Amygdala (tissue), 56 donors: ENCODE data around the gene DDHD1.
A peak's percentile ranks its signal among the peaks of the same experiment; 100 is the strongest.
"Not testable (repeated sequence)": the region's sequence is repeated elsewhere in the genome, so short reads cannot be mapped to it uniquely, and the experiment has no call there.

Experiments
- DNase-seq, 56 donors: peaks; one replicate each; lab custom pipeline; 2025; lab: John Stamatoyannopoulos, UW

DDHD1 gene

DNA sequence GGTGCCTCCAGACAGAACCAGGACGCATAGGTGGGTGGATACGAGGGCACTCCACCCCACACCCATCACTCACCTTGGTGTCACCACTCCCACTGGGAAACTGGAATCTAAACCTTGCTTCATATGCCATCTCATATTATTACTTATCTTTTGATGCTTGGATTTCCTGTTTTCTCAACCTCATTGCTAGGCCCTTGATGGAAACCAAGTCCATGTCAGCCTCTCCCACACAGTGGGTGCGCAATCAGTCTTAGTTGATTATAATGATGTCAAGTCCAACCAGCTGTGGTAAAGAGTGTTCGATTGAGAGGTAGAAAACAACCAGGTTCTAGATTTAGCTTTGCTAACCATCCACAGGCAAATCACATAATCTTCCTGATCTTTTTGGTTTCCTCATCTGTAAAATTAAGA is 584 bp upstream of the DDHD1 start:
- no peak for DNase-seq

DNA sequence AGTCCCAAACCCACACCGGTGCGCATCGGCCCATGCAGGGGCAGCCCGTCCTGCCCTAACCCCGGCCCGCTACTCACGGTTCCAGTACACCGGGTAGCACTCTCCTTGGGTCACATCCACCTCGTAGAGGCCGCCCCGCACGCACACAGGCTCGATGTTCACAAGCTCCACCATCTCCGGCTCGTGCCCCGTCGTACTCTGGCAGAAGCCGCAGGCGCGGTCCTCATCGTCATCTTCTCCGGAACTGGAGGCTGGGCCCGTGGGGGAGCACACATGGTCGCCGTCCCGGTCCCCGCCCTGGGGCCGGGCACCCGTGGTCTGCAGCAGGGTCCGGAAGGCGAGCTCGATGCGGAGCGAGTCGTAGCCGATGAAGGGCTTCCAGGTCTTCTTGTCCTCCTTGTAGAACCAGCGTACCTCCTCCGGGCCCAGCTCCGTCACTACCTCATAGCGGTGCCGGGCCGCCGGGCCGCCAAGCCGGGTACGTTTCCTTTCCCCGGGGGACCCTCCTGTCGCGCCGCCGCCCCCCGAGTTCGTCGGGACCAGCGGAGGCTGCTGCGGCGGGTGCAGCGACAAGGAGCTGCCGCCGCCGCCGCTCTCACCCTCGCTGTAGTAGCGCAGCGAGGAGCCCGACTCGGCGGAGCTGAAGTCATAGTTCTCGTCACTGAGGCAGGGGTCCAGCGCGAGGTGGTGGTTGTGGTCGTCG is 788 bp downstream of the DDHD1 start:
- DNase-seq, result peak in 46 of 56 donors; percentile 2 to 71 (median 37)

DNA sequence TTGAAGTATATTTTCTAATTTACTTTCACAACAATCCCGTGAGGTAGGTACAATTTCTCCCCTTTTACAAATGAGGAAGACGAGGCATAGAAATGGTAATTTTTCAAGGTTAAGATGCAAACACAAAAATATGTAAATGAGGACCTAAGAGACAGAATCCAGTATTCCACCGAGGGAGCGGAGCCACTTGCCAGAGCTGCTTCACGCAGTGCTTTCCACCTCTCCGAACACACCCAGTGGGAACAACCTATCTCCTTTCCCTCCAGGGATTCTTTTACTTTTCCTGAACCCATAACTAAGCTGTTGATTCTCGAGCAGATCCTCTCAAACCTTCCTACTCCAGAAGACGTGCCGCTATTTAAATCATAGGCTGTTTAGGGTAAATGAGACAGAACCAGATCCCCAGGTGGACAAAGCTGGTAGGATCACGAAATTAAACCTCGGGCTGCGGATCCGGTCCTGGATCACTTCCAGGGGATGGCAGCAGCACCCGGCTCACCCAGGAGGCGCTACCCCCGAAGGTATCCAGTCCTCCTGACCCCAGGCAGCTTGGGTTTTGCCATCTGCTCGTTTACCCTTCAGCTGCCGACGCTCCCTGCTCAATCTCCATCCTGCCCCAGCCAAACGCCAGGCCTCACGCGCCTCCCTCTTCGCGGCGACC is 1.5 kb downstream of the DDHD1 start:
- DNase-seq, result peak in 33 of 56 donors; percentile 6 to 60 (median 37)

DNA sequence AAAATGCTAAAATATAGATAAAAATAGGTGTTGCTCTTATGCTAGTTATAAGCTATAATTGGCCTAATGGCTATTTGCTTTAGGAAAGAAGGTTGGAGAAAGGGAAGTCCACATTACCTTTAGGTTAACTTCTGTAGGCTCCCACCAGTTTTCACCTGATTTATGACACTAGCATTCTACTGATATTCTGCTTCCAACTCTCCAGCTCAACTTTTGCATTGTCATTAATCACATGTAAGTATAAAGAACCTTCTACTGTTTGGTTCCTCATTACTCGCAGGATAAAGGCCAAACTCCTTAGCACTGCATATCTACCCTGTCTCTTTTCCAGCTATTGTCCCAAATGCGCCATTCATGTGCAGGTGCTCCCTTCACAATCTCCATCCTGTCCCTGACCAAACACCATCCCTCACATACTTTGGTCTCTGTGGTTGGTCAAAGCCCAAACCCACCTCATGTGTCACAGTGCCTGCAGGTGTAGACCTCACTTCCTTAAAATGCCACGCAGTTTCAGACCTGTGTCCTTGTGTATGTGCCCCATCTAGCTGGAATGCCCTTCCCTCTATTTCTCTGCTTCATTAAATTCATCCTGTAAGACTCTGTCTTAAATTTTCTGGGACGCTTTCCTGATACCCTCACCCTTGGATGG is 3.3 kb downstream of the DDHD1 start:
- no peak for DNase-seq

DNA sequence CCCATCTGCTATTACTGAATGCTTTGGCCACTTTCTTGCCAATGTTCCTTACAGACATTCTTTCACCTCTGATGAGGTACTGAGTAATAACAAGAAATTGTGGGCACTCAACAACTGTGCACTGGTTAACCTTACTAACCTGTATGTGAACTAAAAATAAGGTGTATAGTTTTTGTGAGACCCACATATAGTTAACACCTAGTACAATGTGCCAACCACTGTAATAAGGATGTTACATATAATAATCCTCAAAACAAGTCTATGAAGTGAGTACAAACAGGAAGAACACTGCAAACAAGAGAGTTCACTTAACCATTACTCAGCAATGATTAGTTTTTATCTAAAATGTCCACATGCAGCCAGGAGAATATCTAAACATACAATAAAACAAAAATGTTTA is 4.5 kb downstream of the DDHD1 start:
- DNase-seq, result no peak

DNA sequence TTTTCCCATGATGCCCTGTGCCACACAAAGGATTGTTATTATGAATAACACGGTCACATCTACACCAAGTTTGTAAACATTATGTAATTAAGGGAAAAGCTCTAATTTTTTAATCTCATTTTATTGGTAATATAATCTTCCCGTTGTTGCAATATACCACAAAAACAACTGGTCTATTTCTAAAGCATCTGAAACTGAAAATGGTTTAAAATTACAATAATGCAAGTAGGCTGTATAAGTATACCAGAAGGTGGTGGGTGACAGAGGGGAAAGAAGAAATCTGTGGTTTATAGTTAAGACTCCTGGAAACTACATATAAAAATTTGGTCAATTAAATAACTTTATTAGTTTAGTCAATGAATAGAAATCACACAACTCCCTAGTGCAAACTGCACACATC is 5.2 kb downstream of the DDHD1 start:
- DNase-seq, result no peak

DNA sequence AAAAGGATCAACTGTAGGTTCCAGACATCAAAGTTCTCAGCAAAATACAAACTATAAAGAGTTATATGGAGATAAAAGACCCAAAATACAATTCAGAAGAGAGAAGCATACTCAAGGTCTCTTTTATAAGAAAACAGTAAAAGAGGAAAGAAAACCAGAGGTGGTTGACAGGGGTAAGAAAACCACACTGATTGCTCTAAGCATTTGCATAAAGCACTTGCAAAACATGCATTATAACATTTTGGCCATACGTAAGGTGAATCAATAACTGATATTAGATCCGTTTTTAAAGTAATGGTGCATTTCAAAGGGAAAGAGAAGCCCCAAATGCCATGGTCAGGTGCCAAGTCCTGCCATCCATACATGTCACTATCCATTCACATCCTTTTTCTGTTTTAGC is 5.9 kb downstream of the DDHD1 start:
- no peak for DNase-seq

DNA sequence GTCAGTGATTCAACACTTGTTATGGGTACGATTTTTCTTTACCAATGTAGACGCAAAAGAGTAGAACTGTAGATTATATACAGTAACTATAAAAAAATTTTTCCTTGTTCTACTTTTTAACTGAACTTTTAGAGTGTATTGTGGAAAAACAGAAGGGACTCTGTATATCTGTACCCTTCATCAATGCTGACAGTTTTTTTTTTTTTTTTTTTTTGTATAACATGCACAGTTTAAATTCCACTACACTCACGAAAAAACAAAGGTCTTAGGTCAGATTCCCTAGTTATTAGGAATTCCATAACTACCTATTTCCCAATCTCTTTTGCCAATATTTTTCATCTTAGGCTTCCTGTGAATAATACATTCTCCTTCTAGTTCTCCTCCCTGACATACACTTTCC is 6.4 kb downstream of the DDHD1 start:
- no peak for DNase-seq

DNA sequence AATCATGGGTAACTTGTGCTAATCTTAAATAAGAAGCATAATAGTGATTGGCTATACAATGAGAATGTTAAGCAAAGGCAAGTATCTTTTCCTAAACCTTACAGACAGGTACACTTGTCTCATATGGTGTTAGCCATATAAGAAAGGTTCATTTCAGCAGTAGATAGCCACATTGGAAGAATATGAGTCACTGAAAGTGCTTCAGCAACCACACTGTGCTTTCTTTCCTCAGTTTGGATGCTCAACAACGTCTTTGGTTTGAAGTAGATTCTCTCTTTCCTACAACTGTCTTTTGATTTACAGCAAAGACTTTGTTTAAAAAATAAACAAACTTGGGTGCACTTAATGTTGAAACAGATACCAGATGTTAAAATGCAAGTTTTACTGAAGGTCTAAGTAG is 8.9 kb downstream of the DDHD1 start:
- DNase-seq, result no peak

DNA sequence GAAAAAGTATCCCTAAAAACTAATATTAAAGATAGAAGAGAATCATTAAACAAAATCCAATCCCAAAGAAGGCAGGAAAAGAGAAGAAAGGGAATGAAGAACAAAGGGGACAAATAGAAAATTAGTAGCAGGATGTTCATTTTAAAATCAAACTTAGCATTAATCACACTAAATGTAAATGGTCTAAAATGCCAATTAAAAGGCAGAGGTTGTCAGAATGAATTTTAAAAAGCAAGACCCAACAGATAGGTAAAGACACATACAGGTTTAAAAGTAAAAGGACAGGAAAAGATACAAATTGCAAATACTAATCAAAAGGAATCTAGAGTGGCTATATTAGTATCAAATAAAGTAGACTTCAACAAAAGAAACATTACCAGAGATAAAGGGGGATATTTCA is 12.5 kb downstream of the DDHD1 start:
- DNase-seq, result no peak

DNA sequence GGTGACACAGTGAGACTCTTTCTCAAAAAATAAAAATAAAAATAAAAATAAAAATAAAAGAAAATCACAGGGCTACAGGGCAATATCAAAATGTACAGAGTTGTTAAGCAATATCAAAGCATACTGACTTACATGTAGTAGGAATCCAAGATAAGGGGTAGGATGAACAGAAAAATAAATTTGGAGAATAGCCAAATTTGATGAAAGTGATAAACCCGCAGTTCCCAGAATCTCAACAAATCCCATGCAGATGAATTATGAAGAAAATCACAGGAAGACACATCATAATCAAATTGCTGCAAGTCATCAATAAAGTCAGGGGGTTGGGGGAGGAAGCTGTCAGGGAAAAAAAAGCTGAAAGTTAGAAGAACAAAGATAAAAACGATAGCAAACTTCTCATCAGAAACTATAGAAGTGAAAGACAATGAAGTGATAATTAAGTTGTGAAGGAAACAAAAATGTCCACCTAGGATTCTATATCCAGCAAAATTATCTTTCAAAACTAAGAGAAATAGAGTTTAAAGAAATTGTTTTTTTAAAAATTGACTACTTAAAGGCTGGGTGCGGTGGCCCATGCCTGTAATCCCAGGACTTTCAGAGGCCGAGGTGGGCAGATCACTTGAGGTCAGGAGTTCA is 15.4 kb downstream of the DDHD1 start:
- DNase-seq, result no peak

DNA sequence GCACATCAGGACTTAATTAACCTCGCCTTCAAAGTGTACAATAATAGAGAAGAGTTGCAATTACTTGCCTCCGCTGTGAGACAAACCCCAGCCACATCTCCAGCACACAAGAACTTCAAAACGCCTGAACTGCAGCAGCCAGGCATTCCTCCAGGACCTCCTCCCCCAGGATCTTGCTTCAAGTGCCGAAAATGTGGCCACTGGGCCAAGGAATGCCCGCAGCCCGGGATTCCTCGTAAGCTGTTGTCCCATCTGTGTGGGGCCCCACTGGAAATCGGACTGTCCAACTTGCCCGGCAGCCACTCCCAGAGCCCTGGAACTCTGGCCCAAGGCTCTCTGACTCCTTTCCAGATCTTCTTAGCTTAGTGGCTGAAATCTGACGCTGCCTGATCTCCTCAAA is 22.6 kb downstream of the DDHD1 start:
- DNase-seq, result not testable (repeated sequence)

DNA sequence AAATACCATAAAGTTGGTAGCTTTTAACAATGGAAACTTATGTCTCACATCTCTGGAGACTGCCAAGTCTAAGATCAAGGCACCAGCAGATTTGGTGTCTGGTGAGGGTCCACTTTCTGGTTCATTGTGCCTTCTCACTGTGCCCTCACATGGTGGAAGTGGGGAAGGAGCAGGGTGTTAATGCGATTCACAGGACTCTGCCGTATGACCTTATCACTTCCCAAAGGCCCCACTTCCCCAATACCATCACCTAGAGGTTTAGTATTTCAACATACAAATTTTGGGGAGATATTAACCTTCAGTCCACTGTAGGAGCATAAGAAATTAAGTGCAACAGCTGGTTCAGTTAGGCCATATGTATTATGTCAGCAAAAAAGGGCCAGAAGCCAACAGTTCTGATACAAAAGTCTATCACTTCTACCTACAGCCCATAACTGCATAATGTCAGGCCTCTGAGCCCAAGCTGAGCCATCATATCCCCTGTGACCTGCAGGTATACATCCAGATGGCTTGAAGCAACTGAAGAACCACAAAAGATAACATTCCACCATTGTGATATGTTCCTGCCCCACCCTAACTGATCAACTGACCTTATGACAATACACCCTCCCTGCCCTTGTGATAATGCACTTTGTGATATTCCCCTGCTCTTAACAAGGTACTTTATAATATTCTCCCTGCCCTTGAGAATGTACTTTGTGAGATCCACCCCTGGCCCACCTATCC is 24.7 kb downstream of the DDHD1 start:
- no peak for DNase-seq

DNA sequence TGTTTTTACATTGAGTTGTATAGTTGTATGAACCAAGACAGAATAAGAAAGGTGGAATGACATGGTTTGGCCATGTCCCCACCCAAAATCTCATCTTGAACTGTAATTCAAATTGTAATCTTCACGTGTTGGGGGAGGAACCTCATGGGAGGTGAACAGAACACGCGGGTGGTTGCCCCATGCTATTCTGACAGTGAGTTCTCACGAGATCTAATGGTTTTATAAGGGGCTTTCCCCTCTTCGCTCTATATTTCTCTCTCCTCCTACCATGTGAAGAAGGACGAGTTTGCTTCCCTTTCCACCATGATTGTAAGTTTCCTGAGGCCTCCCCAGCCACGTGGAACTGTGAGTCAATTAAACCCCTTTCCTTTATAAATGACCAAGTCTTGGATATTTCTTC is 25.3 kb downstream of the DDHD1 start:
- DNase-seq, result no peak

DNA sequence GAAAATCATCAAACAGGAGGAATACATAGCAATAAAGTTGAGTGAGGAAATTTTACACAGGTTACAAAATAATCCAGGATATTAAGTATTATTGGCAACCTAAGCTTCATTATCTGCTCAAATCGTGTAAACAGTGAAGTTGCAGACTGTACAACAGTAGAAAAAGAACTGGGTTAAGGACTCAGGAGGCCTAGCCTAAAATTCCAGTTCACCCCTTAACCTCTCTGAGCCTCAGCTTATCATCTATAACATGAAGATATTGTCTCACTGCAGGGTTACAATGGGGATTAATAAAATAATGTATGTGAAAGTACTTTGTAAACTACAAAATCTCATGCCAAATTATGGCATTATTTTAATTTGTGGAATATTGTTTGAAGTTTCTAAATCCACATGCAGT is 26.0 kb downstream of the DDHD1 start:
- DNase-seq, result no peak

DNA sequence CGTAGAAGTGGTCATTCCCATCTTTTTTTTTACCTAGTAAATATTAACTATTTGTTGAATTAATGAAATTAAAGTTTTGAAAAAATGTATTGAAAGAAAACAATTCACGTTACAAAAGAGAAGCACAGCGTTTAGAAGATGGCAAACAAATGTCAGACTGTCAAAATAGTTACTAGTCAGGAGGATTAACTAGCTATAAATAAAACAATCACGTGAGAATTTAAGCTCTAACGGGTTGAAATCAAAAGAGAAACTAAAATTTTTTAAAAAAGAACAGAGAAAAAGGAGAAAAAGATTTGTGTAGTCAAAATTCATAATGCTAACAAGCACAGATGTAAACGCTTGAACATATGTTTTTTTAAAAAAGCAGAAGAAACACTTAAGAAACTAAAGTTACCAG is 26.4 kb downstream of the DDHD1 start:
- no peak for DNase-seq

DNA sequence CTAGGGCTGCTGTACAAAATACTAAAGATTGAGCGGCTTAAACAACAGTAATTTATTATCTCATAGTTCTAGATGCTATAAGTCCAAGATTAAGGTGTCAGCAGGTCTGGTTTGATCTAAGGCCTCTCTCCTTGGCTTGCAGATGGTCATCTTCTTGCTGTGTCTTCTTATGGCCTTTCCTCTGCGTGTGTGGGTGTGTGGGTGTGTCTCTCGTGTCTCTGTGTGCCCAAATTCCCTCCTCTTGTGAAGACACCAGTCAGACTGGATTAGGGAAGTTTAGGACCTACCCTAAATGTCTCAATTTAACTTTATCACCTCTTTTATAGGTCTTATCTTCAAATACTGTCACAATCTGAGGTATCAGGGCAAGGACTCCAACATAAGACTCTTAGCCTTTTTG is 28.3 kb downstream of the DDHD1 start:
- DNase-seq, result no peak

DNA sequence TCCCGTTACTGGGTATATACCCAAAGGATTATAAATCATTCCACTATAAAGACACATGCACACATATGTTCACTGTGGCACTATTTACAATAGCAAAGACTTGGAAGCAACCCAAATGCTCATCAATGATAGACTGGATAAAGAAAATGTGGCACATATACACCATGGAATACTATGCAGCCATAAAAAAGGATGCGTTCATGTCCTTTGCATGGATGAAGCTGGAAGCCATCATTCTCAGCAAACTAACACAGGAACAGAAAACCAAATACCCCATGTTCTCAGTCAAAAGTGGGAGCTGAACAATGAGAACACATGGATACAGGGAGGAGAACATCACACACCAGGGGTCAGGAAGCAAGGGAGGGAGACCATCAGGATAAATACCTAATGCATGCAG is 31.7 kb downstream of the DDHD1 start:
- not testable (repeated sequence) for DNase-seq

DNA sequence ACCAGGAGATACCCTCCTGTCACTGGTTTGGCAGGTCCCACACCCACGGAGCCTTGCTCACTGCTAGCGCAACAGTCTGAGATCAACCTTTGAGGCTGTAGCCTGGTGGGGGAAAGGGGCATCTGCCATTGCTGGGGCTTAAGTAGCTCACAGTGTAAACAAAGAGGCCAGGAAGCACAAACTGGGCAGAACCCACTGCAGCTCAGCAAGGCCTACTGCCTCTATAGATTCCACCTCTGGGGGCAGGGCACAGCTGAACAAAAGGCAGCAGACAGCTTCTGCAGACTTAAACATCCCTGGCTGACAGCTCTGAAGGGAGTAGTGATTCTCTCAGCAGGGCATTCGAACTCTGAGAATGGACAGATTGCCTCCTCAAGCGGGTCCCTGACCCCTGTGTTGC is 35.6 kb downstream of the DDHD1 start:
- DNase-seq, result not testable (repeated sequence)

DNA sequence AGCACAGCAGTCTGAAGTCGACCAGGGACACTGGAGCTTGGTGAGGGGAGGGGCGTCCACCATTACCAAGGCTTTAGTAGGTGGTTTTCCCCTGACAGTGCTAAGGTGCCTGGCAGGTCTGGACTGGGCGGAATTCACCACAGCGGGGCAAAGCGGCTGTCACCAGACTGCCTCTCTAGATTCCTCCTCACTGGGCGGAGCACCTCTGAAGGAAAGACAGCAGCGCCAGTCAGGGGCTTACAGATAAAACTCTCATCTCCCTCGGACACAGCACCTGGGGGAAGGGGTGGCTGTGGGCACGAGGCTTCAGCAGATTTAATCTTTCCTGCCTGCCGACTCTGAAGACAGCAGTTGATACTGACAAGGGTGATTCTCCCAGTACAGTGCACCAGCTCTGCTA is 39.1 kb downstream of the DDHD1 start:
- no peak for DNase-seq

DNA sequence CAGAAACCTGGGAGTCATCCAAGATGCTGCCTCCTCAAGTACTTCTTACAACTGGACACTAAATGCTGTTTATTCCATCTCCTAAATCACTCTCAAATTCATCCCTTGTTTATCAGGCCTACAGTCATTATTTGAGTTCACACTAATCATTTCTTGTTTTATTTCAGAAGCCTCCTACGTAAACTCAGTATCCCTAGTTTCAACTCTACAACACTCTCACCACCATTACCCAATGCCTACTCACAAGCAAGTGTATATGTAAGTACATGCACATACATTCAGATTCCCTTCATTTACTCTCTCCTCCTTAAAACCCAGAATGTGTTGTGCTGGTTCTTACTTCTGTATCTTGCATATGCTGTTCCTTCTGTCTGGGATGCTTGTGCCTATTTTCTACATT is 43.0 kb downstream of the DDHD1 start:
- no peak for DNase-seq
